GM19467 (cell line): ENCODE results near the gene CETP.

Experiments used
- ATAC-seq: cut with Tn5 transposase; IDR thresholded peaks from one replicate; pipeline ENCODE4 v1.9.1; 2021; ENCODE audit warnings: mild to moderate bottlenecking, moderate library complexity; ENCODE audit not compliant: unreplicated experiment

CETP gene

GRCh38 chr16:57016831-57017230 lies 55.1 kb downstream of the CETP start:
- no peak for ATAC-seq

GRCh38 chr16:57017251-57017650 lies 55.5 kb downstream of the CETP start:
- ATAC-seq: no peak

DNA sequence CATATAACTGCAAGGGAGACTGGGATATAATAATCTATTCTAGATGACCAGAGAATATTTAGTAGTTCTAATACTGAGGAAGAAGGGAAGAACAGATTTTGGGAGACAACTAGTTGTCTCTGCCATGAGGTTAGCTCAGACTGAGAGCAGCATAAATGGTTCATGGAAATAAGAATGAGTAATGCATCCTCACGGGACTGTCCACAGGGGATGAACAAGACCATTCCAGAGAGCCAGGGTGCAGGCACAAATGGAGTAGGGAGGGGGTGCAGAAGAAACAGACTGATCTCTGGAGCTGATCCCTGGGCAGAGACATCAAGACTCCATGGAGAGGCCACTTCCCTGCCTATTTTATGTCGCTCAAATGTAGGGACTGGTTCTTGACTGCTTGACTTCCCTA lies 58.0 kb downstream of the CETP start:
- no peak for ATAC-seq

GRCh38 chr16:57020651-57021050 lies 58.9 kb downstream of the CETP start:
- no peak for ATAC-seq

DNA sequence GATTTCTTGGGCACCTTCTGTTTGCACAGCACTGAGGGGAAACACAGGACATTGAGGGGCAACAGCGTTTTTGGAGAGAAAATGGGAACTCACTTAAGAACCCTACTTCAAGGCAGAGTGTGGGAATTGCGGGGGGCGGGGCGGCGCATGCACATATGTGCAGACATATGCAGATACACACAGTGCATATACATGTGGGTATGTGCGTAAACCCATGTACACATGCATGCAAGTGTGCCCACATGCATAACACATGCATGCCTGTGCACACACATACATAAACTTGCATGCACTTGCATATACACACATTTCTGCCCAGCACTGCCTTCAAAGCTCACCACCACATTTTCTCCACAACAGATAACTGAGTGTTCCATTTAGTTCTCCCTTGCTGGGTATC lies 60.0 kb downstream of the CETP start:
- no peak for ATAC-seq

DNA sequence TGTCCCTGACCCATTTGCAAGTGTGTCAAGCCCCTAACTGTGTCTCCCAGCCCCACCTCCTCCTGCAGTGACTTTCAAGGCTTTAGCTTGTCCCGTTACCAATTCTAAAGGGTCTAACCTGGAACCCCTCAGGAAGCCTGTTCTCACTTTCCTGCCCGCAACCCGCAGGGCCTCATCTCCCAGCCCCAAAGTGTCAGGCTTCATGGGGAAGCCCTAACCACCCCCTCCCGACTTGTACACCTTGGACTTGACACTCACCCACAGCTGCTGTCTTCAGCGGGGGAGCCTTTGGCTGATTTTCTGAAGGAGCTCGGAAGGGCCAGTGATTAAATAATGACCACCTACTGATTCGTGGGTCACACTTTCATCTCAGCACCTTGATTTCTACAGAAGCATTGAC lies 60.7 kb downstream of the CETP start:
- no peak for ATAC-seq

GRCh38 chr16:57023541-57024249 lies 61.9 kb downstream of the CETP start:
- ATAC-seq: no peak

DNA sequence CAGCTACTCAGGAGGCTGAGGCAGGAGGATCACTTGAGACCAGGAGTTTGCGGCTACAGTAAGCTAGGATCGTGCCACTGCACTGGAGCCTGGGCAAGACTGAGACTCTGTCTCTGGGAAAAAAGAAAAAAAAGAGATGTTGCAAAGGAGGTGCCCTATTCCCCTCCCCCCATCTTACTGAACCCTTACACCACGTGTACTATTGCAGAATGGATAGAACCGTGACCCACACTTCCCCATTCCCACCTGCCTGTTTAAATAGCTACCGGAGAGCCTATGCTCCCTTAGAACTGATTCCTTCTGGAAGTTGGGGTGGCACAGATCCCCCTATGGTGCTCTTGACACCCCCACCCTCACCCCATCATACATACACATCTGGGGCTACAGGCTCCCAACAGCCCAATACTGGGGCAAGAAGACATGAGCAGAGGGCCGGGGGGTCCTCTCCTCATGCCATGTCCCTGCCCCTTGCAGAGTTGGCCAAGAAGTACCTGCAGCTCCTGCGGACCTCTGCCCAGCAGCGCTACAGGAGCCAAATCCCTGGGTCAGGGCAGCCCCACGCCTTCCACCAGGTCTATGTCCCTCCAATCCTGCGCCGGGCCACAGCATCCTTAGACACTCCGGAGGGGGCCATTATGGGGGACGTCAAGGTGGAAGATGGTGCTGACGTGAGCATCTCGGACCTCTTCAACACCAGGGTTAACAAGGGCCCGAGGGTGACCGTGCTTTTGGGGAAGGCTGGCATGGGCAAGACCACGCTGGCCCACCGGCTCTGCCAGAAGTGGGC lies 63.3 kb downstream of the CETP start:
- ATAC-seq: no peak

DNA sequence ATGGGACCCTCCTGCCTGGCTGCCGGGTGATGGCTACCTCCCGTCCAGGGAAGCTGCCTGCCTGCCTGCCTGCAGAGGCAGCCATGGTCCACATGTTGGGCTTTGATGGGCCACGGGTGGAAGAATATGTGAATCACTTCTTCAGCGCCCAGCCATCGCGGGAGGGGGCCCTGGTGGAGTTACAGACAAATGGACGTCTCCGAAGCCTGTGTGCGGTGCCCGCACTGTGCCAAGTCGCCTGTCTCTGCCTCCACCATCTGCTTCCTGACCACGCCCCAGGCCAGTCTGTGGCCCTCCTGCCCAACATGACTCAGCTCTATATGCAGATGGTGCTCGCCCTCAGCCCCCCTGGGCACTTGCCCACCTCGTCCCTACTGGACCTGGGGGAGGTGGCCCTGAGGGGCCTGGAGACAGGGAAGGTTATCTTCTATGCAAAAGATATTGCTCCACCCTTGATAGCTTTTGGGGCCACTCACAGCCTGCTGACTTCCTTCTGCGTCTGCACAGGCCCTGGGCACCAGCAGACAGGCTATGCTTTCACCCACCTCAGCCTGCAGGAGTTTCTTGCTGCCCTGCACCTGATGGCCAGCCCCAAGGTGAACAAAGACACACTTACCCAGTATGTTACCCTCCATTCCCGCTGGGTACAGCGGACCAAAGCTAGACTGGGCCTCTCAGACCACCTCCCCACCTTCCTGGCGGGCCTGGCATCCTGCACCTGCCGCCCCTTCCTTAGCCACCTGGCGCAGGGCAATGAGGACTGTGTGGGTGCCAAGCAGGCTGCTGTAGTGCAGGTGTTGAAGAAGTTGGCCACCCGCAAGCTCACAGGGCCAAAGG lies 64.4 kb downstream of the CETP start:
- no peak for ATAC-seq

DNA sequence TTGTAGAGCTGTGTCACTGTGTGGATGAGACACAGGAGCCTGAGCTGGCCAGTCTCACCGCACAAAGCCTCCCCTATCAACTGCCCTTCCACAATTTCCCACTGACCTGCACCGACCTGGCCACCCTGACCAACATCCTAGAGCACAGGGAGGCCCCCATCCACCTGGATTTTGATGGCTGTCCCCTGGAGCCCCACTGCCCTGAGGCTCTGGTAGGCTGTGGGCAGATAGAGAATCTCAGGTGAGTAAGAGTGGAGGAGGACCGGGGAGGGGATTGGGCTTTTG lies 65.0 kb downstream of the CETP start:
- ATAC-seq: no peak

GRCh38 chr16:57027067-57027466 lies 65.3 kb downstream of the CETP start:
- ATAC-seq: no peak

- ATAC-seq: no peak
Measured at GRCh38 chr16:57028086-57028485, 66.3 kb downstream of the CETP start.

- ATAC-seq: no peak
Measured at GRCh38 chr16:57029161-57030160, 67.7 kb downstream of the CETP start.

DNA sequence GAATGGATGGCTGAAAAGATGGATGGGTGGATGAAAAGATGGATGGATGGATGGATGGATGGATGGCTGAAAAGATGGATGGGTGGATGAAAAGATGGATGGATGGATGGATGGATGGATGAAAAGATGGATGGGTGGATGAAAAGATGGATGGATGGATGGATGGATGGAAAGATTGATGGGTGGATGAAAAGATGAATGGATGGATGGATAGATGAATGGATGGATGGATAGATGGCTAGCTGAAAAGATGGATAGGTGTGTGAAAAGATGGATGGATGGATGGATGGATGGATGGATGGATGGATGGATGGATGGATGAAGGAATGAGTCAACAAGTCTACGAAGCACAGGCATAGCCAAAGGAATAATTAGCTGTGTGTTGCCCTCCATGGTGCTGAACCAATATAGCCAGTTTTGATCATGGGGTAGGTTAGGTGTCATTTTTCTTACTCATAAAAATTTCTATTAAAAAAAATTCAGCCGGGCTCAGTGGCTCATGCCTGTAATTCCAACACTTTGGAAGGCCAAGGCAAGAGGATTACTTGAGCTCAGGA lies 68.7 kb downstream of the CETP start:
- ATAC-seq: no peak

DNA sequence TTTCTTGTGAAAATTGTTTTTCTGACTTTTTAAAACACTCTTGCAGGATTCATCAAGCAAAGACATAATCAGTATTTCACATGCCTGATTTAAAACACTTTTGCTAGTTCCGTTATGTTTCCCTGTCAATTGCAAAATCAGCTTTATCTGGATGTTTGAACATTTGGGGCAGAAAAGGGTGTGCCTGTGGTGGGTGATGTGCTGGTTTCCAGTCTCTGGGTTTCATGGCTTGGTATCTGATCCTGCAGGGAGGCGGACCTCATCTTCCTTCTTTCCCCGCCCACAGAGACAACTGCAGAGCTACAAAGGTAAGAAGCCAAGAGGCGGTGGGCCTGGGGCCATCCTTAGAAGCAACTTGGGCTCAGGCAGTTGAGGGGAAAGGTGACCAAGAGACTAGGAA lies 69.4 kb downstream of the CETP start:
- no peak for ATAC-seq

- ATAC-seq: no peak
Measured at GRCh38 chr16:57032346-57032745, 70.6 kb downstream of the CETP start.

GRCh38 chr16:57032931-57033330 lies 71.2 kb downstream of the CETP start:
- ATAC-seq: no peak
